ENCODE measurements around the gene ADAMTS4.
A peak's percentile ranks its signal among the peaks of the same experiment; 100 is the strongest.

Gene ADAMTS4

DNA sequence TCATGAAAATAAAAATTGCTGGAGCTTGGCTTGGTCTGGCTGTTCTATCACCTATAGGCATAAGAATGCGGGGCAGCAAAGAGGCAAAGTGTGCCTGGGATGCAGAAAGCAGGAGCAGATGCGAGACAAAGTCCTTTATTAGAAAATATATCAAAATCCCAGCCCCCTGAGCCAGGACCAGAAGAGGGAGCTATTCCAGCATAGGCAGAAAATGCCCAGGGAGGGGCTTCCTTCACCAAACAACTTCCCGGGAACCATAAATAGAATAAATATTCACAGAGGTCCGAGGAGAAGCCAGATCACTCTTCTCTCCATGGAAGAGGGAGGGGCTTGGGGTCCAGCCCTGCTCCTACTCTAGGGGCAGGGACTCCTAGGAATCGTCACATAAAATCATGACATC lies 27.7 kb downstream of the ADAMTS4 start:
- DNase-seq, result no peak

DNA sequence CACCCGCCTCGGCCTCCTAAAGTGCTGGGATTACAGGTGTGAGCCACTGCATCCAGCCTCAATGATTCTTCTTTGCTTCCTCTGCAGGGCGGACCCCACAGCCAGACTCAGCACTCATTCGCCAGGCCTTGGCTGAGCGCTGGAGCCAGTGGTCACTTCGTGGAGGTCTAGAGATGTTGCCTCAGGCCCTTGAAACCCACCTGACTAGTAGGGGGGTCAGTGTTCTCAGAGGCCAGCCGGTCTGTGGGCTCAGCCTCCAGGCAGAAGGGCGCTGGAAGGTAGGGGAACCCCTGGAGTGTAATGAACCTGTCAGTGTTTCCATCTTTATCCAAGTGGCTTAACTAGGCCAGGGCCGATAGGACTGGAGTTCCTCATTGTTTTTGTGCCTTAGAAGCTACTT lies 29.9 kb downstream of the ADAMTS4 start:
- no peak for DNase-seq

DNA sequence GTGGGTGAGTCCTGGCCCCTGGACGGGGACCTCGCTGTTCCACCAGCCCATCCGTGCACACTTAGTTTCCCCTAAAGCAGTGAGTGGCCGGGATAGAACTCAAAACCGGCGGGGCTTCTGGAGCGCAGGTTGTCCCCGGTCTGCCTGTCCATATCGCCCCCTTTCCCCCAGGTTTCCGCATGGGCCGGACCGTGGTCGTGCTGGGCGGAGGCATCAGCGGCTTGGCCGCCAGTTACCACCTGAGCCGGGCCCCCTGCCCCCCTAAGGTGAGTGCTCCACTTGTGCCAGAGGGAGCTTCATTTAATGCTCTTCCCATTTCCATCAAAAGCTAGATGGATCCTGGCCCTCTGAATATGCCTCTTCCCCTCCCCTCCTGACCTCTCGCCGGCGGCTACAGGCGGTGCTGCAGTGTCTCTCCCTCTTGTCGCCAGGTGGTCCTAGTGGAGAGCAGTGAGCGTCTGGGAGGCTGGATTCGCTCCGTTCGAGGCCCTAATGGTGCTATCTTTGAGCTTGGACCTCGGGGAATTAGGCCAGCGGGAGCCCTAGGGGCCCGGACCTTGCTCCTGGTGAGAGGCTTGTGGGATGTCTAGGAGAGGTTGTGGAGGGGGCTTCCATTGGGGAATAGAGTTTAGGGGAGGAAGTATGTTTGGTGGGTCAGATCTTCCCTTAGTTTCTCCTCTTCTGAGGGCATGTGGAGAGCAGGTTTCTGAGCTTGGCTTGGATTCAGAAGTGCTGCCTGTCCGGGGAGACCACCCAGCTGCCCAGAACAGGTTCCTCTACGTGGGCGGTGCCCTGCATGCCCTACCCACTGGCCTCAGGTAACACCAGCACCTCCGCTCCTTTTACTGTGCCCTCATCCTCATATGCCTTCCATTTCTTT lies 31.9 kb downstream of the ADAMTS4 start:
- DNase-seq, result no peak

DNA sequence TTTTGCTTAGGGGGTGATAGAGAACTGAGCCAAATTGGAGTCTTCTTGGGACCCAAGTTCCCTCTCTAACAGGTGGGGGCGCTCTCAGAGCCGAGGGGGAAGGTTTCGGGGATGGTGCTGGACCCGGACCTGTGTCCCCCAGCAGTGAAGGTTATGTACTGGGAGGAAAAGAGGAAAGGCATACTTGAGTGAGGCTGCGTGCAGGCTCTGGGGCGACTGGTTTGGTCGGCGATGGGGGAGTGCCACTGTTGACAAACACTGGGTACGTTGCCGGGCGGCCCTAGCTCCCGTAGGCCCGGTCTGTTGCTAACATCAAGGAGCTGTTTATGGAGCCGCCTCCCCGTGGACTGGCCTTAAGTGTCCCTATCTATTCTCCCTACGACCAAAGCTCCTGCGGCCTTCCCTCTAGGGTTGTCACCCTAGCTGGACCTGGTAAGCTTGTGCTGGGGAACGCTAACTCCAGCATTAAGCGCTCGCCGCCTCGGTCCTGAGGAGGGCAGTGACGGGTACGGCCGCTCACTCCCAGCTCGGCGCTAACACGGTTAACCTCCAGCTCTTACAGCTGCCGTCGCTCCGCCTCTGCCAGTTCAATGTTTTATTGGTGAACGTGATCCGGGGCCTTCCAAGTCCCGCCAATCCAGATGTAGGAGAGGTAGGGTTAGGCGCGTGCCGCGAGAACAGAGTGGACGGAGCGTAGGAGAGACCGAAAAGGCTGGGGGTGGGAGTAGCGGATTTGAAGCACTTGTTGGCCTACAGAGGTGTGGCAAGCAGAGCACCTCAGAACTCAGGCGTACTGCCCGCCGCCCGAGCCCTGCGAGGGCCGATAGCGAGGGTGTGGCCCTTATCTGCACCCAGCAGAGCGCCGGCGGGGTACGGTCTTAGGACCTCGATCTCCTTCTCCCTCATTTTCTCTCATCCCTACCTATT lies 32.8 kb downstream of the ADAMTS4 start, which contains the start of gene PPOX:
Gene PPOX, plus strand, starts transcription at position 685 of the 927 bp plus-strand sequence. CDS start 422 bp downstream, outside the sequence.
- DNase-seq, result peak; percentile 86

DNA sequence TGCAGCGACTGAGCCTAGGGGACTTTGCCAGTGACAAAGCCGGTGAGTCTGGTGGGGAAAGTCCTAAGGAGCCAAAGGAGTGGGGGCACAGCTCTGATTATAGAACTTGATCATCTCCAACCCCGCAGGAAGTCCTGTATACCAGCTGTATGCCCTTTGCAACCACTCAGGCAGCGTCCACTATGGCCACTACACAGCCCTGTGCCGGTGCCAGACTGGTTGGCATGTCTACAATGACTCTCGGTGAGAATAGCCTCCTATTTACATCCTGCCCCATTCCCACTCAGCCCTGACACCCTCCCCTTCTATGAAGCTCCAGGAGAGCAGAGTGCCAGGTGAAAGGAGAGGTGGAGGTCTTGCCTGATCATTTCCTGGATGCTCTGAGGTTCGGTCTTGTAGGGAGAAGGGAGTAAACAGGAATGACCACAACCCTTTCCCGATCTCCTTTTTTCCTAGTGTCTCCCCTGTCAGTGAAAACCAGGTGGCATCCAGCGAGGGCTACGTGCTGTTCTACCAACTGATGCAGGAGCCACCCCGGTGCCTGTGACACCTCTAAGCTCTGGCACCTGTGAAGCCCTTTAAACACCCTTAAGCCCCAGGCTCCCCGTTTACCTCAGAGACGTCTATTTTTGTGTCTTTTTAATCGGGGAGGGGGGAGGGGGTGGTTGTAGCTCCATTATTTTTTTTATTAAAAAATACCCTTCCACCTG lies 33.8 kb downstream of the ADAMTS4 start:
- DNase-seq, result no peak

DNA sequence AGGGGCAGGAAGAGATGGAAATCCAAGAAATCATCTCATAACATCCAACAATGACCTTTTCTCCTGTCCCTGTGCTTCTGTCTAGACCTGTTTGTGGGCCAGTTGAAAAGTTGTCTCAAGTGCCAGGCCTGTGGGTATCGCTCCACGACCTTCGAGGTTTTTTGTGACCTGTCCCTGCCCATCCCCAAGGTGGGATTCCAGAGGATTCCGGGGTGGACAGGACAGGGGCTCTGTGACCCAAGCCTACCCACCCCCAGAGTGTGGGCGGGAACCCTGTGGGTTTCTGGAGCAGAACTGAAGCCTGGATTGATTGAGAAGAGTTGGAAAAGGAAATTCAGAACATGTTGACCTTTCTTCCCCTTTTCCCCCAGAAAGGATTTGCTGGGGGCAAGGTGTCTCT lies 35.1 kb downstream of the ADAMTS4 start:
- no peak for DNase-seq

DNA sequence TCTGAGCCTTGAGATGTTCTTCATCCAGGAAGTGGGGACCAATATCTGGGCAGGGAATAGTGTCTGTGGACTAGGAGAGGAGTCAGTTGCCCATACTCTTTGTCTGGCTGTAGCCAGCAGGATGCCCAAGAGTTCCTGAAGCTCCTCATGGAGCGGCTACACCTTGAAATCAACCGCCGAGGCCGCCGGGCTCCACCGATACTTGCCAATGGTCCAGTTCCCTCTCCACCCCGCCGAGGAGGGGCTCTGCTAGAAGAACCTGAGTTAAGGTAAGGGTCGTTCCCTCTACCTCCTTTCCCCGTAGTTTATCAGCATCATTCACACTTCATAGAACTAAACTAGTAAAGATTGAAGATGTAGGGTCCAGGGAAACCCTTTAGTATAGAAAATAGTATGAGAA lies 36.0 kb downstream of the ADAMTS4 start:
- DNase-seq, result no peak

DNA sequence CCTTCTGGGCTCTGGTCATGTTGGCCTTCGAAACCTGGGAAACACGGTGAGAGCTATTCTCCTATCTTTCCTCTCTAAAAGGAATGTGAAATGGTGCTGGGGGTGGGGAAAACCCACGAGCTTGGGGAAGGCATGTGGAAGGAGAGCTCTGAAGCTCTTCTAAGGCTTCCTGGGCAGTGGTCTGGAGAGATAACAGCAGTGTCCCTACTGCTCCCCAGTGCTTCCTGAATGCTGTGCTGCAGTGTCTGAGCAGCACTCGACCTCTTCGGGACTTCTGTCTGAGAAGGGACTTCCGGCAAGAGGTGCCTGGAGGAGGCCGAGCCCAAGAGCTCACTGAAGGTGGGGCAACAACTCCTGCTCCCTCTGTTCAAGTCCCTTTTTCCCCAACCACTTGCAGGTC lies 36.8 kb downstream of the ADAMTS4 start:
- DNase-seq, result no peak

DNA sequence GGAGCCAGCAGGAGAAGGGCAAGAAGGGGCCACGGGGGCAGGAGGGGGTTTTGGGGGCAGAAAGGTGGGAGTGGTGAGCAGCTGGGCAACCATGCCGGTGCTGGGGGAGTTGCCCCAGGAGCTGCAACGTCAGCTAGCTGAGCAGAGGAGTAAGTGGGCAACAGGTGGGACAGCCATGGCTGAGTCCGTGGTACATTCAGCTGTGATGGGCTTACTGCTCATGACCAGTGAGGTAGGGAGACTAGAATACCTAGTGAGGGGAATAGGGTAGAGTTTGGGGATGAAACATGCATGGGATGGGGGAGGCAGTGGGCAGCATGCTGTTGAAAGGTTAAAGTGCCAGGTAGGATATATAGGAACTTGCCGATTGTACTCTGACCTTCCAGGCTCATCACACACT lies 37.2 kb downstream of the ADAMTS4 start:
- no peak for DNase-seq

DNA sequence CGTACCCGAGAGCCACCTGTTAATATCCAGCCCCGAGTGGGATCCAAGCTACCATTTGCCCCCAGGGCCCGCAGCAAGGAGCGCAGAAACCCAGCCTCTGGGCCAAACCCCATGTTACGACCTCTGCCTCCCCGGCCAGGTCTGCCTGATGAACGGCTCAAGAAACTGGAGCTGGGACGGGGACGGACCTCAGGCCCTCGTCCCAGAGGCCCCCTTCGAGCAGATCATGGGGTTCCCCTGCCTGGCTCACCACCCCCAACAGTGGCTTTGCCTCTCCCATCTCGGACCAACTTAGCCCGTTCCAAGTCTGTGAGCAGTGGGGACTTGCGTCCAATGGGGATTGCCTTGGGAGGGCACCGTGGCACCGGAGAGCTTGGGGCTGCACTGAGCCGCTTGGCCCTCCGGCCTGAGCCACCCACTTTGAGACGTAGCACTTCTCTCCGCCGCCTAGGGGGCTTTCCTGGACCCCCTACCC lies 38.1 kb downstream of the ADAMTS4 start:
- no peak for DNase-seq

DNA sequence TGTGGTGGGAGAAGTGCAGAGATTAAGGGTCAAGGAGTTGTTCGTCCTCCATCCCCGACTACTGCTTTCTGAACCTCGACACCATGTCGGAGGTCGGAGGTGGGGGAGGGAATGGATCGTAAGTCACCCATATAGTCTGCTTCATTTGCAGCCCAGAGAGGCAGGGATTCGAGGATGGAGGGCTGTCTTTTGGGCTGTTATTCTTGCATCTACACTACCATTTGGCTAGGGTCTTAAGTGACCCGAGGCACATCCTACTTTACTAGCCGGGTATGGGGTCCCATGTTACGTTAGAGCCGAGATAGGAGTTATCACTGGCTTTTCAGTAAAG lies 39.0 kb downstream of the ADAMTS4 start:
- DNase-seq, result no peak

DNA sequence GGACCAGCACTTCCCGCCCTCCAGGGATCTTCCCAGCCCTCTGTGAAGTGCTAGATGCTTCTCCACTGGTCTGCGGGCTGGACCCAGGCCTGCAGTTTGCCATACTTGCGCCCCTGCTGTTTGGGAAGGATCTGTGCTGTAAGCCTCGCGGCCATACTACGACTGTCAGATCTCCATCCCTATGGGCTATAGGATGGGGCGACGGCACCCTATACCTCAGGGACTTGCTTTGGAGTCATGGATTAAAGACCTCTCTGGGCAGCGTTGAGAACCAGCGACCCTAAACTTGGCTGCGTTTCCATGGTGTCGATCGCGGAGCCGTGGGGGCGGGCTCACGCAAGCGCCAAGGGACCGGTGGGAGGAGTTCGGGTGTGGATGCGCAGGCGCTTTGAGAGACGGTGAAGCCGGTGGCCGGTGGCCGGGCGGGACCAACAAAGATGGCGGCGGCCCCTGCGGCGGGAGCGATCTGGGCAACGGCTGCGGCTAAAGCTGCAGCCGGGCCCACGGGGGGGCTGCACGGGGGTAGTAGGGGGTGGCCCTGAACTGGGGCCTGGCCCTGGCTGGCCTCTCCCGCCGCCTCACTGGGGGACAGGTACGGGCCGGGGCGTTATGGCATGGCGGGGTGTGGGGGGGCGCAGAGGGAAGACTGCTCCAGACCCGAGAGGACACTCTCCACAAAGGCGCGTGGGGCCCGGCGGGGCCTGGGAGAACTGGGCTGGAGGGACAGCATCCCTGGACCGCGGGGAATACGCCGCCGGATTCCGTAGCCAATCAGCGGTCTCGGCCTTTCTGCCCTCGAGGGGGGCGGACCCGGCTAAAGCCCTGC lies 39.6 kb downstream of the ADAMTS4 start, which contains the start of gene USP21:
Gene USP21, plus strand, starts transcription at position 414 of the 826 bp plus-strand sequence. CDS start 1,141 bp downstream, outside the sequence.
- peak; percentile 93 for DNase-seq

DNA sequence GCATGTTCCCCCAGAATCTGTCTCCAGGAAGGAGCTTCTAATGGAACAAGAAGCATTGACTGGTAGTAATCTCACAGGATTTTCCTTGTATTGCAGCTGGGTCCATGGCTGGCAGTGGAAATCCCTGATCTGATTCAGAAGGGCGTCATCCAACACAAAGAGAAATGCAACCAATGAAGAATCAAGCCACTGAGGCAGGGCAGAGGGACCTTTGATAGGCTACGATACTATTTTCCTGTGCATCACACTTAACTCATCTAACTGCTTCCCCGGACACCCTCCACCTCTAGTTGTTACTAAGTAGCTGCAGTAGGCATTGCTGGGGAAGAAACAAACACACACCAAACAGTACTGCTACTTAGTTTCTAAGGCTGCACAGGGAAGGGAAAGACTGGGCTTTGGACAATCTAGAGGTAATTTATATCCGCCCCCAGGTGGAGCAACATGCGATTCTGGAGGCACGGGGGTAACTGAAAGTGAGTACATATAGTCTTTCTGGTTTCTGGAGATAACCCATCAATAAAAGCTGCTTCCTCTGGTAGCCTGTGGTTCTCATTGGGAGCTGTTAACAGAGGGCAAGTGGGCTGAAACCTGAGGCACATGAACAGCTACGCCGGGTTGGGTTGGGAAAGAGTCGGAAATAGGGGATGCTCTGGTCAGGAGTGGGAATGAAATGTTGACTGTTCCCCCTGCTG lies 40.4 kb downstream of the ADAMTS4 start:
- no peak for DNase-seq

DNA sequence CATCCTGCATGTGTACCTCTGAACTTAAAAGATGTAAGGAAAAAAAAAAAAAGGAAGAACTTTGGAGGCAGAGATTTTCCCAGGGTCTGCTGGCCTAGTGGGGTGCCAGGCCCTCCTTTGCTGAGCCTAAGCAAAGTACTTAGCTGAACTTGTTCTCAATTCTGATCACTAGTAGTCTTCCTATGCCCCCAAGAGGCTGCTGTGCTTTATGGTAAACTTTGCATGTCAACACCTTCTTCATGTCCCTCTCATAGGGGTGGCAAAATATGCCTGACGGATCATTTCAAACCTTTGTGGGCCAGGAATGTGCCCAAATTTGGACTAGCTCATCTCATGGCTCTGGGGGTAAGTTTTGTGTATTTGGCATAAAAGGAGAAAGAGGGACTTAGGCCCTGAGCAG lies 41.0 kb downstream of the ADAMTS4 start:
- no peak for DNase-seq

DNA sequence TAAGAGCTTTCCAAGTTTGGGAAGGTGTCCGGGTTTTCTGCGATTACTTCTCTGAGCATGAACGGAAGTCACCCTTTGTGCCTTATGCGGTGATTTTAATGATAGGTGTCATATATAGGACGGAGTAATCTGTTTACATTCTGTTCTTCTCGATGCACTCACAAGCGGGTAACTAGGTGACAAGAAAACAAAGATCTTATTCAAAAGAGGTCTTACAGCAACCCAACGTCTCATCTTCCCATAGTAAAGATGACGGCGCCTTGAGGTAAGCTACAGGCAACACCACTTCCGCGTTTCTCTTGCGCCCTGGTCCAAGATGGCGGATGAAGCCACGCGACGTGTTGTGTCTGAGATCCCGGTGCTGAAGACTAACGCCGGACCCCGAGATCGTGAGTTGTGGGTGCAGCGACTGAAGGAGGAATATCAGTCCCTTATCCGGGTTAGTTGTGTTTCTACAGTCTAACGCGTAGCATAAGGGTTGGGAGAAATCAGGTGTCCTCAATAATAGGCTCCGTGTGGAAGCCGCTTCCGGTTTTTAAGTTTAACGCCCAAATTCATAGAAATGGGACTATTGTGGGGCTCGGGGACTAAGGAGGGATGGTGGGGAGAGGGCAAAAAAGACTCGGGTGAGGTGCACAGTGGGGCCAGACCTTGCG lies 45.0 kb downstream of the ADAMTS4 start, which contains the start of gene UFC1:
Gene UFC1, plus strand, starts transcription at position 297 of the 656 bp plus-strand sequence. Its CDS starts 20 bp downstream, at position 317.
- DNase-seq, result peak; percentile 80

DNA sequence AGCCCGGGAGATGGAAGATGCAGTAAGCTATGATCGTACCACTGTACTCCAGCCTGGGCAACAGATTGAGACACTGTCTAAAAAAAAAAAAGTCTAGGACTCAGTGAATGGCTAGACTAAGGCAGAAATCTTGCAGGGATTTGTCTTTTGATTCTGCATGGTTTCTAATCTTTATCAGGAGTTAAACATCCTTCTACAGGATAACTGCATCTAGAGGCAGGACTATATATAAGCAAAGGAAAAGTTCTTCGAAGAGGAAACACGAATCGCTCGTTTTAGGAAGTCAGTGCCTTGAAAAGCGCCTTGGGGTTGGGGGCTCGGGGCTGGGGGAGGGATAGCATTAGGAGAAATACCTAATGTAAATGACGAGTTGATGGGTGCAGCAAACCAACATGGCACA lies 45.7 kb downstream of the ADAMTS4 start:
- DNase-seq, result no peak

DNA sequence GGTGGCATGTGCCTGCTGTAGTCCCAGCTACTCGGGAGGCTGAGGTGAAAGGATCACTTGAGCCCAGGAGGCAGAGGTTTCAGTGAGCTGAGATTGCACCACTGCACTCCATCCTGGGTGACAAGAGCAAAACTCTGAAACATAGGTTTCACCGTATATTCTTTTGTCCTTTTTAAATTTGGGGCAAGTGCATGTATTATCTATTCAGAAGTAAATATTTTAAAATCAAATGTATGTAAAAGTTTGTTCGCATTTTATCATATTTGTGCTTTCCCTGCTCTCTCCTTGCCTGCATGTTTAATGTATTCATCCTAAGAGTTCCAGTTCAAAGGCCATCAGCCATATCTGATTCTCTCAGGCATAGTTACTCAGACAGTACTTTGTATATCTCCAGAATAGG lies 53.0 kb downstream of the ADAMTS4 start:
- no peak for DNase-seq

DNA sequence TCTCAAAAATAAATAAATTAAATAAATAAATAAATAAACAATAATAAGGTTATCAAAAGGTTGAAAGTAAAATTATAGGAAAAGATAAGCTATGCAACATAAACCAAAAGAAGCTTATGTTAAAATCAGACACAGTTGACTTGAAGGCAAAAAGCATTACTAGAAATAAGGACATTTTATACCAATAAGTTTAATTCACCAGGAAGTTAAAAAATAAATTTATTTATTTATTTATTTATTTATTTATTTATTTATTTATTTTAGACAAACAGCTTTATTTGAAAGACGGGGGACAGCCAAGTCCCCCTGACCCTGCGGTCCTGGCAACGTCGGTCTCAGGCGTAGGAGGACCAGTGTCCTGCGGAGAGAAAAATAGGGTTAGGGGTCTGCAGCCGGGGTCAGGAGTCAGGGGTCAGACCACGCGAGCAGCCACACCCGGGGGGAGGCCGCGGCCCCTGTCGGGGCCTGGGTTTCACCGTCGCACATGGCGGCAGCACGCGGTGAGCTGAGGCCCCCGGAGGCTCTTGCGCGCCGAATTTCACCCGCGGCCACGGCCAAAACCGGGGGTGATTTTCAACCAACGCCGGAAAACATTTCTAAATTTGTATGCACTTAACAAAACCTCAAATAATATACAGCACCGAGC lies 58.0 kb downstream of the ADAMTS4 start:
- DNase-seq, result no peak

DNA sequence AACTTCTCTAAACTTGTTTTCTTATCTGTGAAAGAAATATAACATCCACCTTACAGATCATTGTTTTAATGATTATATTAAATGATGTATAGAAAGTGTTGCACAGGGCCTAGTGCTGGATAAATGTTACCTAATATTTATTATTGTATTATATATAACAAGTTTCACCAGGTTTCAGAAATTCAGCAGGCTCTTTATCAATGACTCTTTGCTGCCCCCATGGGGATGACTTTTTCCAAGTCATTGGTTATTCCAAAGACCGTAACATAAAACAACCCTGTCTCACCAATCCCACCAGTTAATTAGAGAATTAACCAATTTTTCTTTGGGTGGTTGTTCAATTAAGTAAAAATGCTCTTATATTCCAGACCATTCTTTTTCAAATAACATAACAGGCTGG lies 59.1 kb downstream of the ADAMTS4 start:
- DNase-seq, result no peak

DNA sequence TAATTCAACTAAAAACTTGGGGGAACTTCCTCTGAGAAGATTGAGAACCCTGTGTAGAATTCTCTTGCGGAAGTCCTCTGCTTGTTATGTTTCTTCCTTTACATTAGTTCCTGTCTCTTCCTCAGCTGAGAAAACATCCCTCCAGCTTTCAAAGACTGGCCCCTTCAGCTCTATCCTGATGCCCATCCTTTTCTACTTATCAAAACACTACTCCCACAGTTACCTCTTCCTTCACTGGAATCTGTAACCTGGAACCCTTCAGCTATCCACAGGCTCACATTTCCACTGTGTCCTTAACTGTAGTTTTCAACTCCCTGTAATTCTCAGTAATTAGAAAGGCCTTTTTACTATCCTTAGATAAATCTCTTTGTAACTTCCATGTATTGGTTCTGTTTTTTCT lies 60.4 kb downstream of the ADAMTS4 start:
- DNase-seq, result no peak
